ENCODE data around the gene C5. TPM values are rescaled to one million over a fixed set of nuclear protein-coding genes. Genes with fewer than 3 reads are reported as not detected.
A peak's percentile ranks its signal among the peaks of the same experiment; 100 is the strongest.

Gene C5
- total RNA-seq, 4 donors from 2014 or later: 0.83 to 5.1 (median 1.6) TPM

DNA sequence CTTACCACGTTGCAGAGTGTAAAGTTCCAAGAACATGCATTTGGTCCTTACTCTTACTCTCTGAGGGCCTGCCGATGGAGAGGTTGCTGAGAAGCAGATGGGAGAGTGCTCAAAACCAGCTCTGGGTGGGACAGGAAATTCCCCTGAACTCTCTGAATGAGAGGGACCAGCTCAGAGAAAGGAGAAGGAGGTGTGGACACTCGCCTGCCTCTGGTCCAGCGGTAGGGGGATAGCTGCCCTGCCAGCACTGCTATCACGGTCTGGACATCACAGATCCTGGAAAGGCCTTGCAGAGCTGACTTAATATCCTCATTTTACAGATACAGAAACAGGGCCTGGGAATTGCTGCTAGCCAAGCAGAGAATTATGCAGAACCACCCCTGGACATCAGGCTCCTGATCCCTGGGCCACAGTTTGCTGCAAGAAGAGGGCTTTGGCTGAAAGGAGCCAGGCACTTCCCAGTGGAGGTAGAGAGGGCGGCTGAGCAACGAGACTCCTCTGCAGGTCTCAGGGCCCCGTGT lies 128.4 kb downstream of the C5 start:
- intact Hi-C loops (cut with DNase I): no loop called here
- peak overlapping the region; percentile 13 to 97 (median 89) for H3K27ac ChIP-seq
- WGBS, 2 donors: 54 to 70% methylated on average over 7 to 8 of the region's 8 CpGs

DNA sequence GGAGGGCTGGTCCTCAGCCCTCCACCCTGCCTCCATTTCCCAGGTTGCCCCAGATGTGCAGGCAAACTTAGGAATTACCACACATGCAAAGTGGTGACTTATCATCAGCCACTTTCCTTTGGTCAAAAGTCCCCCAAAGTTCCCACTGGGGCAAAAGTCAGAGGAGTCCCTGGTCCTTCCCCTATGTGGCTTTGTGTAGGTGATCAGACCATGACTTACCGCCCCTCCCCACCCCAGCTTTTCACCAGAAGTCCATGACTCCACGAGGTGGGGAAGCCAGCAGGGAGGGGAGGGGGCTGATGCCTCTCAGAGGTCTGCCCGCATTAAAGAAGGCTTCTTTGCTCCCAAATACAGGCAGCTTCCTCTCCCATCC lies 129.3 kb downstream of the C5 start:
- WGBS, 2 donors: 80 to 100% methylated on average over 1 of the region's 3 CpGs
- Histone ChIP-seq H3K9me3 (no peaks in the 10 kb centered on the region), H3K36me3 (no peaks in the 10 kb centered on the region), H3K27me3 (no peaks in the 10 kb centered on the region), H3K27ac (peak overlapping the region; percentile 71 to 97 (median 89)), H3K4me1 (peaks cover 0 to 73% (median 41%) of the 10 kb centered on the region in 3 donors), H3K4me3 (no peak overlapping the region)
- DNase-seq: no peak
- intact Hi-C loops (cut with DNase I): no loop called here
- no peak for TF ChIP-seq CTCF (IDR thresholded peaks at IDR 0.05)
- TF ChIP-seq POLR2A (IDR thresholded peaks at IDR 0.05): no peak

More for the DNA sequence above, 128.4 kb downstream of the C5 start:
- H3K4me3 ChIP-seq: peak overlapping the region in 1 of 4 donors; percentile 20
- TF ChIP-seq CTCF (IDR thresholded peaks at IDR 0.05) (no peak), POLR2A (IDR thresholded peaks at IDR 0.05) (no peak)
- H3K9me3 ChIP-seq: no peaks in the 10 kb centered on the region
- DNase-seq: no peak
- no peaks in the 10 kb centered on the region for H3K36me3 ChIP-seq
- no peaks in the 10 kb centered on the region for H3K27me3 ChIP-seq
- peaks cover 0 to 65% (median 36%) of the 10 kb centered on the region in 3 donors for H3K4me1 ChIP-seq

- DNase-seq: no peak
- Histone ChIP-seq H3K4me3 (no peak overlapping the region), H3K9me3 (no peaks in the 10 kb centered on the region), H3K27me3 (no peaks in the 10 kb centered on the region), H3K36me3 (no peaks in the 10 kb centered on the region), H3K27ac (peak overlapping the region; percentile 71 to 97 (median 89)), H3K4me1 (peaks cover 0 to 72% (median 41%) of the 10 kb centered on the region in 3 donors)
- no peak for TF ChIP-seq POLR2A (IDR thresholded peaks at IDR 0.05)
- no peak for TF ChIP-seq CTCF (IDR thresholded peaks at IDR 0.05)
- intact Hi-C loops (cut with DNase I): no loop called here
- WGBS, 2 donors: 63 to 90% methylated on average over 4 to 5 of the region's 6 CpGs
These were observed 130.0 kb downstream of the C5 start for GRCh38 chr9:120919843-120920805.

GRCh38 chr9:120918931-120919842 lies 130.9 kb downstream of the C5 start:
- Histone ChIP-seq H3K27ac (peak overlapping the region; percentile 71 to 97 (median 89)), H3K4me1 (peaks cover 0 to 78% (median 41%) of the 10 kb centered on the region in 3 donors), H3K36me3 (no peaks in the 10 kb centered on the region), H3K27me3 (no peaks in the 10 kb centered on the region), H3K9me3 (no peaks in the 10 kb centered on the region), H3K4me3 (no peak overlapping the region)
- DNase-seq: no peak
- no peak for TF ChIP-seq CTCF (IDR thresholded peaks at IDR 0.05)
- TF ChIP-seq POLR2A (IDR thresholded peaks at IDR 0.05): no peak
- intact Hi-C loops (cut with DNase I): no loop called here
- 66 to 74% methylated on average over 8 to 12 of the region's 20 CpGs for WGBS, 2 donors
